B cell (primary cell): ENCODE measurements around the gene COL5A1. TPM values are rescaled to one million over a fixed set of nuclear protein-coding genes. Genes with fewer than 3 reads are reported as not detected.

Experiments used
- ATAC-seq: fragments of 200-7000 bp; cut with Tn5 transposase; one replicate; pipeline ENCODE4 v1.10.0; 2021; ENCODE audit warnings: low read depth, mild to moderate bottlenecking, moderate number of reproducible peaks, moderate library complexity
- CTCF ChIA-PET: fragments of 350-600 bp; sonication (Branson Sonifier 250); formaldehyde crosslinking; loops from one replicate; lab custom pipeline; 2021; ENCODE audit warnings: antibody characterized with exemption, inconsistent platforms; lab: Charles Lee
- POLR2A ChIA-PET: fragments of 350-600 bp; sonication (Branson Sonifier 250); formaldehyde crosslinking; loops from one replicate; lab custom pipeline; 2021; ENCODE audit warnings: antibody characterized with exemption; lab: Charles Lee
- DNase-seq: peaks from one replicate; pipeline ENCODE4 v3.0.0; 2013
- H2AFZ ChIP-seq: 2 replicates; pipeline ENCODE4 v1.6.1; 2012; ENCODE audit warnings: mild to moderate bottlenecking, low read depth, low read length; ENCODE audit not compliant: insufficient read depth, poor library complexity, severe bottlenecking
- H3K27ac ChIP-seq, 2 donors: 1 replicate in 1 of 2; 2 replicates in 1 of 2; pipeline ENCODE4 v1.5.1; 2012 to 2013; ENCODE audit warnings: low read length in 2 of 2, mild to moderate bottlenecking in 2 of 2, moderate library complexity in 1 of 2
- H3K27me3 ChIP-seq, 4 experiments: fragments of 200-600 bp in 1 of 4; sonication (generic) in 1 of 4; replicated peaks in 1 of 4; 1 replicate in 2 of 4; 2 replicates in 2 of 4; pipeline versions ENCODE4 v1.6.1 to v1.7.0; 2013 to 2016; ENCODE audit warnings: low read length in 3 of 4, mild to moderate bottlenecking in 2 of 4, mixed read lengths in 1 of 4, moderate library complexity in 1 of 4; ENCODE audit not compliant: insufficient read depth in 4 of 4, control insufficient read depth in 3 of 4; ENCODE audit errors: control extremely low read depth in 1 of 4
- H3K36me3 ChIP-seq, 2 experiments: replicated peaks in 1 of 2; 1 replicate in 1 of 2; 2 replicates in 1 of 2; pipeline versions ENCODE4 v1.6.1 to v1.7.1; 2013; ENCODE audit warnings: low read length in 1 of 2; ENCODE audit not compliant: insufficient read depth in 2 of 2, control insufficient read depth in 1 of 2; ENCODE audit errors: control extremely low read depth in 1 of 2, extremely low read depth in 1 of 2
- H3K4me1 ChIP-seq, 2 donors: fragments of 200-600 bp in 1 of 2; sonication (generic) in 1 of 2; 1 replicate in 1 of 2; 2 replicates in 1 of 2; pipeline versions ENCODE4 v1.5.1 to v1.6.1; 2013 to 2017; ENCODE audit warnings: low read length in 2 of 2; ENCODE audit not compliant: control insufficient read depth in 2 of 2, insufficient read depth in 2 of 2
- H3K4me2 ChIP-seq: replicated peaks from 2 replicates; pipeline ENCODE3; 2012; ENCODE audit warnings: mild to moderate bottlenecking, low read depth, low read length; ENCODE audit not compliant: poor library complexity, severe bottlenecking
- H3K4me3 ChIP-seq, 5 experiments: fragments of 200-600 bp in 1 of 5; sonication (generic) in 1 of 5; 1 replicate in 3 of 5; 2 replicates in 2 of 5; pipeline versions ENCODE4 v1.5.1 to v1.7.0; 2011 to 2016; ENCODE audit warnings: low read length in 4 of 5, mild to moderate bottlenecking in 4 of 5, low read depth in 2 of 5, control low read depth in 1 of 5, moderate library complexity in 1 of 5; ENCODE audit not compliant: insufficient read depth in 1 of 5; ENCODE audit errors: control extremely low read depth in 1 of 5, extremely low read depth in 1 of 5
- H3K79me2 ChIP-seq: fragments of 200-600 bp; sonication (generic); one replicate; pipeline ENCODE4 v1.6.0; 2016; ENCODE audit warnings: low read length; ENCODE audit not compliant: control insufficient read depth, insufficient read depth
- H3K9ac ChIP-seq: fragments of 200-600 bp; sonication (generic); 2 replicates; pipeline ENCODE4 v1.6.1; 2017; ENCODE audit warnings: mild to moderate bottlenecking, low read length, moderate library complexity
- H3K9me3 ChIP-seq, 3 donors: one replicate each; pipeline versions ENCODE4 v1.6.1 to v1.7.1; 2013; ENCODE audit warnings: low read length in 2 of 3; ENCODE audit not compliant: control insufficient read depth in 2 of 3, insufficient read depth in 1 of 3; ENCODE audit errors: control extremely low read depth in 1 of 3
- H4K20me1 ChIP-seq: 2 replicates; pipeline ENCODE4 v1.6.0; 2012; ENCODE audit warnings: mild to moderate bottlenecking, low read length; ENCODE audit not compliant: insufficient read depth, control insufficient read depth, poor library complexity, severe bottlenecking
- H3K27ac Mint-ChIP-seq: one replicate; pipeline ENCODE4 v1.8.0; 2021; ENCODE audit warnings: mixed read lengths
- H3K27me3 Mint-ChIP-seq: one replicate; pipeline ENCODE4 v1.8.0; 2021; ENCODE audit warnings: mixed read lengths
- H3K4me1 Mint-ChIP-seq: one replicate; pipeline ENCODE4 v1.8.0; 2021; ENCODE audit warnings: mixed read lengths
- H3K4me3 Mint-ChIP-seq: one replicate; pipeline ENCODE4 v1.8.0; 2021; ENCODE audit warnings: mixed read lengths
- H3K9me3 Mint-ChIP-seq: one replicate; pipeline ENCODE4 v1.8.0; 2022; ENCODE audit warnings: mixed read lengths; ENCODE audit not compliant: insufficient read depth
- EZH2 ChIP-seq: IDR thresholded peaks from 2 replicates; pipeline ENCODE4 v1.6.1; 2012; ENCODE audit warnings: borderline replicate concordance, low read depth, mild to moderate bottlenecking, moderate library complexity, low read length; ENCODE audit not compliant: insufficient read depth, poor library complexity, severe bottlenecking
- WGBS: methylation state at CpG from one replicate; pipeline ENCODE4 v1.1.5; 2013; ENCODE audit warnings: missing lambda C conversion rate; ENCODE audit not compliant: insufficient coverage; 5-methylcytosine and 5-hydroxymethylcytosine counted together
- intact Hi-C: fragments of 100-400 bp; cut with micrococcal nuclease; formaldehyde crosslinking; loops from one replicate; pipeline ENCODE4 v1.10.0; 2022
- polyA plus RNA-seq: library from polyadenylated mRNA; depleted of rRNA; stranded (reverse); fragments of >200 nt; gene quantifications from 2 replicates; pipeline ENCODE4 v1.2.3, GENCODE V29; 2012
- total RNA-seq, 2 donors: library from RNA; stranded (reverse); fragments of 120-200 nt in 1 of 2; gene quantifications; 1 replicate in 1 of 2; 2 replicates in 1 of 2; pipeline versions ENCODE4 v1.2.3 to v1.2.4, GENCODE V29; 2013 to 2022
- TF ChIP-seq, protein P1 (sequence below): fragments of 200-600 bp; IDR thresholded peaks from one replicate; pipeline ENCODE4 v1.8.0; 2022; ENCODE audit warnings: antibody characterized with exemption, mild to moderate bottlenecking

The COL5A1 gene
- total and polyA plus RNA-seq, 2 donors (not counting 1 experiment from before 2014, with no cell fraction given) = 0.06 TPM; not detected in 1

DNA sequence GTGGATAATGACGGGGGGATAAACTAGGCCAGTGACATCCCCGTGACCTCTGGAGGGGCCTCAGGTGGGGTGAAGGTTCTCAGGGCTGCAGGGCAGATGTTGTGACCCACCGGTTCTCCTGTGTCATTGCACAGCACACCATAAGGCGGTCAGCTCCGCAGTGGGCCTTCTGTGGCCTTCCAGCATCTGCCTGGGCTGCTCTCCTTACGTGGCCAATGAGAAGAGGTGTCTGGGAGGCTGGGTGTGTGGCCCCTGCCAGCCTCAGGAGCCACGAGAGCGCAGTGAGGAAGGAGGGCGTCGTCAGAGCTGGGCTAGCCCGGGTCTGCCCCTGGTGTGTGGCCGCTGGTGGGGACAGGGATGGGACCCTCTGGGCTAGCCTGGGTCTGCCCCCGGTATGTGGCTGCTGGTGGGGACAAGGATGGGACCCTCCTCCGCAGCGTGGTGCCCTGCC, 48.7 kb downstream of the COL5A1 start:
- Mint-ChIP-seq H3K27ac (no peak overlapping the region), H3K4me3 (no peak overlapping the region), H3K9me3 (no peaks in the 10 kb centered on the region), H3K4me1 (peaks cover 1% of the 10 kb centered on the region), H3K27me3 (no peaks in the 10 kb centered on the region)
- H3K36me3 ChIP-seq = no peaks in the 10 kb centered on the region
- ChIA-PET POLR2A (no interaction called here), CTCF (interaction anchor here (1.8 kb wide), 1 partner anchor 9 kb away, joined by 3 read pairs; no protein-coding TSS in a partner anchor)
- WGBS = 67% methylated on average over 15 of the region's 15 CpGs
- no peak overlapping the region for H3K4me2 ChIP-seq
- H4K20me1 ChIP-seq = no peaks in the 10 kb centered on the region
- no peaks in the 10 kb centered on the region for H3K27me3 ChIP-seq
- no peaks in the 10 kb centered on the region for H3K9me3 ChIP-seq
- TF ChIP-seq, protein P1, sequence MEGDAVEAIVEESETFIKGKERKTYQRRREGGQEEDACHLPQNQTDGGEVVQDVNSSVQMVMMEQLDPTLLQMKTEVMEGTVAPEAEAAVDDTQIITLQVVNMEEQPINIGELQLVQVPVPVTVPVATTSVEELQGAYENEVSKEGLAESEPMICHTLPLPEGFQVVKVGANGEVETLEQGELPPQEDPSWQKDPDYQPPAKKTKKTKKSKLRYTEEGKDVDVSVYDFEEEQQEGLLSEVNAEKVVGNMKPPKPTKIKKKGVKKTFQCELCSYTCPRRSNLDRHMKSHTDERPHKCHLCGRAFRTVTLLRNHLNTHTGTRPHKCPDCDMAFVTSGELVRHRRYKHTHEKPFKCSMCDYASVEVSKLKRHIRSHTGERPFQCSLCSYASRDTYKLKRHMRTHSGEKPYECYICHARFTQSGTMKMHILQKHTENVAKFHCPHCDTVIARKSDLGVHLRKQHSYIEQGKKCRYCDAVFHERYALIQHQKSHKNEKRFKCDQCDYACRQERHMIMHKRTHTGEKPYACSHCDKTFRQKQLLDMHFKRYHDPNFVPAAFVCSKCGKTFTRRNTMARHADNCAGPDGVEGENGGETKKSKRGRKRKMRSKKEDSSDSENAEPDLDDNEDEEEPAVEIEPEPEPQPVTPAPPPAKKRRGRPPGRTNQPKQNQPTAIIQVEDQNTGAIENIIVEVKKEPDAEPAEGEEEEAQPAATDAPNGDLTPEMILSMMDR = no peak
- no peak for TF ChIP-seq EZH2
- no peak overlapping the region for H2AFZ ChIP-seq
- H3K4me1 ChIP-seq = peaks cover 5 to 6% of the 10 kb centered on the region in 2 donors
- DNase-seq (no peak), ATAC-seq (no peak)
- no peak overlapping the region for H3K9ac ChIP-seq
- no peaks in the 10 kb centered on the region for H3K79me2 ChIP-seq
- H3K27ac ChIP-seq = no peak overlapping the region
- no peak overlapping the region for H3K4me3 ChIP-seq
- intact Hi-C loops = no loop called here

DNA sequence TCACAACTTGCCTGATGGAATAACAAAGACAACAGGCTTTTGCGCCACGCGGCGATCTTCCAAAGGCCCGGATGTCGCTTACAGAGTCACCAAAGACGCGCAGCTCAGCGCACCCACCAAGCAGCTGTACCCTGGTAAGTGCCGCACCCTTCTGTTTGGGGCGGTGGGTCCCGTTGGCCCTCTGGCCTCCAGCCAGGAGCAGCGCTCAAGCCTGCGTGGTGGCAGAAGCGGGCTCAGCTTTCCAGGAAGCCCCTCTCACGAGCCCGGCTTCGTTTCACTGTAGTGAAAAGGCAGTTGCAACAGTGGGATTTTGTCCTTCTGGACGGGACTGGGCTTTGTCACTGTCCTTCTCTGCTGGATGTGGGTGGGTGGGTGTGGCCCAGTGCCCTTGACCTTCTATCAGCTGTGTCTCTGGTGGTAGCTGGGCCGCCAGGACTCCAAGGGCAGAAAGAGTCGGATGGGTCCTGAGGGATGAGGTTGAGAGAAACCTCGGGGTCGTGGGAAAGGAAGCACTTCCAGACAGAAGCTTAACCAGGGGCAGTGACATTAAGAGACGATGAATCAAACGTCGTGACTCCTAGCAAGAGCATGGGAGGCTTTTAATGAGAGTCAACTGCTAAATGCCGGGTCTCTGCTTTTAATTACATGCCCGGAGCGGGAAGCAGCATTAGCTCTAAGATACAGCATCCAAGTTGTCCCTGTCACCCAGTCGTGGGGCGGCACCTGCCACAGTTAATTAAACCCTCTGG, 49.5 kb downstream of the COL5A1 start:
- ChIA-PET CTCF (interaction anchor here (1.8 kb wide), 1 partner anchor 9 kb away, joined by 3 read pairs; no protein-coding TSS in a partner anchor), POLR2A (no interaction called here)
- TF ChIP-seq EZH2 = no peak
- TF ChIP-seq, protein P1 = no peak
- H3K4me3 Mint-ChIP-seq = no peak overlapping the region
- no peak overlapping the region for H3K27ac Mint-ChIP-seq
- Histone ChIP-seq H2AFZ (no peak overlapping the region), H3K9me3 (no peaks in the 10 kb centered on the region), H3K4me1 (peaks cover 2% of the 10 kb centered on the region in 2 donors), H3K9ac (no peak overlapping the region), H3K27ac (no peak overlapping the region), H3K79me2 (no peaks in the 10 kb centered on the region), H4K20me1 (no peaks in the 10 kb centered on the region), H3K4me3 (no peak overlapping the region), H3K36me3 (no peaks in the 10 kb centered on the region), H3K27me3 (no peaks in the 10 kb centered on the region), H3K4me2 (no peak overlapping the region)
- H3K4me1 Mint-ChIP-seq = peaks cover 1% of the 10 kb centered on the region
- 96% methylated on average over 30 of the region's 31 CpGs for WGBS
- H3K9me3 Mint-ChIP-seq = no peaks in the 10 kb centered on the region
- ATAC-seq (no peak), DNase-seq (no peak)
- intact Hi-C loops = no loop called here
- no peaks in the 10 kb centered on the region for H3K27me3 Mint-ChIP-seq
